Measurements from ENCODE around the gene C6orf120.

DNA sequence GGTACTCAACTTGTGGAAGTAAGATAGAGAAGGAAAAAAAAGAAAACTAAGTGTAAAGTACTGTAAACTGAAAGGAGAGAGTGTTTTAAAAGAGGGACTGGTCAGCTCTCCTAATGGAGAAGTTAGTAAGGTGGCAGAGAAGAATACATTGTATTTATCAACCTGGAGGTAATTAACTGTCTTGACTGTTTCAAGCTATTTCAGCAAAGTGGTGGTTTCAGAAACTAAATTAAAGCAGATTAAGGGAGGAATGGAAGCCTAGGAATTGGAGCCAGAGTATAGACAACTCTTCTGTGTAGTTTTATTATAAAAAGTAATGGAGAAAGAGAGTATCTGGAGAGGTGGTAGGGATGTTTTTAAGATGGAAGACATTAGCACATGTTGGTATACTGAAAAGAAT is 25.0 kb downstream of the C6orf120 start:
- TF ChIP-seq POLR2AphosphoS5 (IDR thresholded peaks at IDR 0.05; ENCODE audit: low read depth, low read length) (no peak), POU2F2 (IDR thresholded peaks at IDR 0.05; ENCODE audit: low read depth, low read length) (no peak), POLR2A (IDR thresholded peaks at IDR 0.05; ENCODE audit: low read depth, low read length) (no peak)

Data from GM12891 (cell line).